SK-N-SH treated with all-trans-retinoic acid at 6 μM for 48 hours (cell line): ENCODE data around the gene TMBIM4.

Experiments used
- ATAC-seq: fragments of 200-7000 bp; cut with Tn5 transposase; 3 replicates; pipeline ENCODE4 v1.9.1; 2020; ENCODE audit warnings: mild to moderate bottlenecking, moderate library complexity
- ARNTL ChIP-seq: fragments of 450-650 bp; formaldehyde crosslinking; IDR thresholded peaks from 2 replicates; pipeline ENCODE4 v1.5.0; 2020; ENCODE audit warnings: low read depth, mild to moderate bottlenecking, moderate library complexity, borderline replicate concordance
- CSDC2 ChIP-seq: fragments of 250-450 bp; sonication (Bioruptor Pico); IDR thresholded peaks from 2 replicates; pipeline ENCODE4 v1.5.0; 2020; ENCODE audit warnings: mild to moderate bottlenecking, moderate library complexity
- CSRNP3 ChIP-seq: fragments of 250-450 bp; sonication (Bioruptor Pico); IDR thresholded peaks from 2 replicates; pipeline ENCODE4 v1.5.1; 2021; ENCODE audit warnings: mild to moderate bottlenecking, moderate library complexity
- ESRRG ChIP-seq: fragments of 250-450 bp; sonication (Bioruptor Pico); IDR thresholded peaks from 2 replicates; pipeline ENCODE4 v1.6.1; 2021; ENCODE audit warnings: mild to moderate bottlenecking
- GLIS3 ChIP-seq: fragments of 250-450 bp; sonication (Bioruptor Pico); IDR thresholded peaks from 2 replicates; pipeline ENCODE4 v1.5.0; 2020; ENCODE audit warnings: mild to moderate bottlenecking, moderate library complexity
- ISL1 ChIP-seq: fragments of 250-450 bp; sonication (Bioruptor Pico); IDR thresholded peaks from 2 replicates; pipeline ENCODE4 v2.1.2; 2022; ENCODE audit warnings: mild to moderate bottlenecking, moderate library complexity
- OSR1 ChIP-seq: fragments of 250-450 bp; sonication (Bioruptor Pico); IDR thresholded peaks from 2 replicates; pipeline ENCODE4 v1.8.0; 2022; ENCODE audit warnings: moderate library complexity, mild to moderate bottlenecking, inconsistent platforms
- PATZ1 ChIP-seq: fragments of 250-450 bp; sonication (Bioruptor Pico); IDR thresholded peaks from 2 replicates; pipeline ENCODE4 v1.8.0; 2020; ENCODE audit warnings: mild to moderate bottlenecking, moderate library complexity, borderline replicate concordance
- PPARA ChIP-seq: fragments of 250-450 bp; sonication (Bioruptor Pico); IDR thresholded peaks from 2 replicates; pipeline ENCODE4 v1.5.0; 2020; ENCODE audit warnings: mild to moderate bottlenecking, borderline replicate concordance
- RARB ChIP-seq: fragments of 250-450 bp; sonication (Bioruptor Pico); IDR thresholded peaks from 2 replicates; pipeline ENCODE4 v1.8.0; 2021; ENCODE audit warnings: mild to moderate bottlenecking, moderate library complexity
- SNAI2 ChIP-seq: fragments of 250-450 bp; sonication (Bioruptor Pico); IDR thresholded peaks from 2 replicates; pipeline ENCODE4 v1.5.0; 2020; ENCODE audit warnings: mild to moderate bottlenecking, moderate library complexity
- TCF4 ChIP-seq: fragments of 250-450 bp; sonication (Bioruptor Pico); IDR thresholded peaks from 2 replicates; pipeline ENCODE4 v1.8.0; 2021; ENCODE audit warnings: mild to moderate bottlenecking, moderate library complexity, borderline replicate concordance
- TSHZ2 ChIP-seq: fragments of 250-450 bp; sonication (Bioruptor Pico); IDR thresholded peaks from 2 replicates; pipeline ENCODE4 v1.5.0; 2020; ENCODE audit warnings: mild to moderate bottlenecking, moderate library complexity
- ZC3H10 ChIP-seq: fragments of 250-450 bp; sonication (Bioruptor Pico); IDR thresholded peaks from 2 replicates; pipeline ENCODE4 v1.5.1; 2021; ENCODE audit warnings: mild to moderate bottlenecking, moderate library complexity
- ZFP3 ChIP-seq: fragments of 250-450 bp; sonication (Bioruptor Pico); IDR thresholded peaks from 2 replicates; pipeline ENCODE4 v1.5.0; 2020; ENCODE audit warnings: mild to moderate bottlenecking, moderate library complexity
- ZFP30 ChIP-seq: fragments of 450-650 bp; formaldehyde crosslinking; IDR thresholded peaks from 2 replicates; pipeline ENCODE4 v1.5.0; 2022; ENCODE audit warnings: mild to moderate bottlenecking, moderate library complexity
- ZNF70 ChIP-seq: fragments of 450-650 bp; formaldehyde crosslinking; IDR thresholded peaks from 2 replicates; pipeline ENCODE4 v1.5.0; 2020; ENCODE audit warnings: mild to moderate bottlenecking, moderate library complexity
- TF ChIP-seq, protein P1 (sequence below): fragments of 250-450 bp; sonication (Bioruptor Pico); IDR thresholded peaks from 2 replicates; pipeline ENCODE4 v1.5.1; 2020; ENCODE audit warnings: low read depth, mild to moderate bottlenecking, moderate library complexity
- TF ChIP-seq, protein P2 (sequence below): fragments of 250-450 bp; sonication (Bioruptor Pico); IDR thresholded peaks from 2 replicates; pipeline ENCODE4 v1.8.0; 2021; ENCODE audit warnings: low read depth, mild to moderate bottlenecking, moderate library complexity, borderline replicate concordance

TMBIM4 gene

DNA sequence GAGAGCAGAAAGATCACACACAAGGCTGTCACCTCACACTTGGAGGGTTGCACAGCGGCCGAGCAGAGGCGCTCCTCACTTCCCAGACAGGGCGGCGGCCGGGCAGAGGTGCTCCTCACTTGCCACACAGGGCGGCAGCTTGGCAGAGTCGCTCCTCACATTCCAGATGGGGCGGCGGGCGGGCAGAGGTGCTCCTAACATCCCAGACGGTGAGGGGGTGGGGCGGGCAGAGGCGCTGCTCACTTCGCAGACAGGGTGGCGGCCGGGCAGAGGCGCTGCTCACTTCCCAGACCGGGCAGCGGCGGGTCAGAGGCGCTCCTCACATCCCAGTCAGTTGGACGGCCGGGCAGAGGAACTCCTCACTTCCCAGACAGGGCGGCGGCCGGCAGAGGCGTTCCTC lies 9.1 kb downstream of the TMBIM4 start:
- TF ChIP-seq, protein P1, sequence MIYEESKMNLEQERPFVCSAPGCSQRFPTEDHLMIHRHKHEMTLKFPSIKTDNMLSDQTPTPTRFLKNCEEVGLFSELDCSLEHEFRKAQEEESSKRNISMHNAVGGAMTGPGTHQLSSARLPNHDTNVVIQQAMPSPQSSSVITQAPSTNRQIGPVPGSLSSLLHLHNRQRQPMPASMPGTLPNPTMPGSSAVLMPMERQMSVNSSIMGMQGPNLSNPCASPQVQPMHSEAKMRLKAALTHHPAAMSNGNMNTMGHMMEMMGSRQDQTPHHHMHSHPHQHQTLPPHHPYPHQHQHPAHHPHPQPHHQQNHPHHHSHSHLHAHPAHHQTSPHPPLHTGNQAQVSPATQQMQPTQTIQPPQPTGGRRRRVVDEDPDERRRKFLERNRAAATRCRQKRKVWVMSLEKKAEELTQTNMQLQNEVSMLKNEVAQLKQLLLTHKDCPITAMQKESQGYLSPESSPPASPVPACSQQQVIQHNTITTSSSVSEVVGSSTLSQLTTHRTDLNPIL (CRISPR knock-in tag): no peak
- TF ChIP-seq CSRNP3 (CRISPR knock-in tag) (no peak), ZFP3 (CRISPR knock-in tag) (no peak), CSDC2 (CRISPR knock-in tag) (no peak), ISL1 (CRISPR knock-in tag) (no peak), ZFP30 (no peak), RARB (no peak), ARNTL (CRISPR knock-in tag) (no peak), PPARA (no peak), OSR1 (no peak), SNAI2 (CRISPR knock-in tag) (no peak), ZNF70 (CRISPR knock-in tag) (no peak), ZC3H10 (CRISPR knock-in tag) (no peak), PATZ1 (no peak)
- TF ChIP-seq, protein P2, sequence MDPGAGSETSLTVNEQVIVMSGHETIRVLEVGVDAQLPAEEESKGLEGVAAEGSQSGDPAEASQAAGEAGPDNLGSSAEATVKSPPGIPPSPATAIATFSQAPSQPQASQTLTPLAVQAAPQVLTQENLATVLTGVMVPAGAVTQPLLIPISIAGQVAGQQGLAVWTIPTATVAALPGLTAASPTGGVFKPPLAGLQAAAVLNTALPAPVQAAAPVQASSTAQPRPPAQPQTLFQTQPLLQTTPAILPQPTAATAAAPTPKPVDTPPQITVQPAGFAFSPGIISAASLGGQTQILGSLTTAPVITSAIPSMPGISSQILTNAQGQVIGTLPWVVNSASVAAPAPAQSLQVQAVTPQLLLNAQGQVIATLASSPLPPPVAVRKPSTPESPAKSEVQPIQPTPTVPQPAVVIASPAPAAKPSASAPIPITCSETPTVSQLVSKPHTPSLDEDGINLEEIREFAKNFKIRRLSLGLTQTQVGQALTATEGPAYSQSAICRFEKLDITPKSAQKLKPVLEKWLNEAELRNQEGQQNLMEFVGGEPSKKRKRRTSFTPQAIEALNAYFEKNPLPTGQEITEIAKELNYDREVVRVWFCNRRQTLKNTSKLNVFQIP (CRISPR knock-in tag): no peak
- no peak for ATAC-seq

- no peak for ATAC-seq
- TF ChIP-seq ARNTL (CRISPR knock-in tag) (no peak), TCF4 (no peak), CSDC2 (CRISPR knock-in tag) (no peak), RARB (no peak), ZNF70 (CRISPR knock-in tag) (no peak), ZFP3 (CRISPR knock-in tag) (no peak), TSHZ2 (no peak), ZFP30 (no peak), PPARA (no peak), CSRNP3 (CRISPR knock-in tag) (no peak), SNAI2 (CRISPR knock-in tag) (no peak)
- TF ChIP-seq, protein P1 (CRISPR knock-in tag): no peak
- TF ChIP-seq, all 23 proteins: peak for 0
These were observed 10.7 kb downstream of the TMBIM4 start for GRCh38 chr12:66159123-66159522.

DNA sequence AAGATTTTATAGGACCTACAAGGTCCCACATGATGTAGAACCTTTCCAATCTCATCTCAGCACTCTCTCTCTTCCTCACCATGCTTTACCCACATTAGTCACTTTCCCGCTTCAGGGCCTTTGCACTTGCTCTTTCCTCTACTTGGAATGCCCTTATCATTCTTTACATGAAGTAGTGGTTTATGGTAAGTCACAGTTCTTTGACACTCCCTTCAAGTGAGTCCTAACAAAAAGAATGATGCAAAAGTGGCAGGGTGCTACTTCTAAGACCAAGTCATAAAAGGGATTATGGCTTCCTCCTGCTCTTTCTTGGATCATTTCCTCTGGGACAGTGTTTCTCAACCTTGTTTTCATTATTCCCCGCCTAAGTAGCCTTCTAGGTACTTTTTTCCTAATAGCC lies 13.1 kb downstream of the TMBIM4 start:
- no peak for ATAC-seq
- TF ChIP-seq TCF4 (no peak), GLIS3 (no peak), ZC3H10 (CRISPR knock-in tag) (no peak), TSHZ2 (no peak), ISL1 (CRISPR knock-in tag) (no peak), ZFP30 (no peak), ZNF70 (CRISPR knock-in tag) (no peak), ESRRG (CRISPR knock-in tag) (no peak), CSDC2 (CRISPR knock-in tag) (no peak), SNAI2 (CRISPR knock-in tag) (no peak), OSR1 (no peak), PPARA (no peak)
- TF ChIP-seq, protein P1 (CRISPR knock-in tag): no peak
